IPS DF 4.7 (cell line): ENCODE results near the gene TCF7.

Source experiments
- DNase-seq: peaks from one replicate; pipeline ENCODE4 v3.0.0-alpha.2; 2013; ENCODE audit warnings: low spot score; ENCODE audit errors: extremely low read depth

The TCF7 gene

GRCh38 chr5:134177369-134178095, 63.1 kb downstream of the TCF7 start:
- no peak for DNase-seq

GRCh38 chr5:134178096-134178419, 63.6 kb downstream of the TCF7 start:
- DNase-seq: no peak

DNA sequence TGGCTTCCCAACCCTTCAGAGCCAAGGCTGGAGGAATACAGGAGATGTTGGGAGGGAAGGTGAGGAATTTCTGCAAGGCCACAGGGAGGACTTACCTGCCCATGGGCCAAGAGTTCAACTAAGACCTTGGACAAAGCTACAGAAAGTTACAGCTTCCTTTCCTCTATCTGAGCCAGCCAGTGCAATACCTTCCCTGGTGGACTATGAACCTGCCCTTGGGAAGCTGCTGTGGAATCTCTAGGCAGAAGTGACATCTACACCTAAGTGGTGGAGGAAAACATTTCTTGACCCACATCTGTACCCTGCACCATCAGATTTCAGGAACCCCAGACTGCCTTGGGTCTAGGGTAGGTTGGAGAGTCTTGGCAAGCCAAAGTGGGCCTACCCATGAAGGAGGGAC, 69.0 kb downstream of the TCF7 start:
- no peak for DNase-seq

DNA sequence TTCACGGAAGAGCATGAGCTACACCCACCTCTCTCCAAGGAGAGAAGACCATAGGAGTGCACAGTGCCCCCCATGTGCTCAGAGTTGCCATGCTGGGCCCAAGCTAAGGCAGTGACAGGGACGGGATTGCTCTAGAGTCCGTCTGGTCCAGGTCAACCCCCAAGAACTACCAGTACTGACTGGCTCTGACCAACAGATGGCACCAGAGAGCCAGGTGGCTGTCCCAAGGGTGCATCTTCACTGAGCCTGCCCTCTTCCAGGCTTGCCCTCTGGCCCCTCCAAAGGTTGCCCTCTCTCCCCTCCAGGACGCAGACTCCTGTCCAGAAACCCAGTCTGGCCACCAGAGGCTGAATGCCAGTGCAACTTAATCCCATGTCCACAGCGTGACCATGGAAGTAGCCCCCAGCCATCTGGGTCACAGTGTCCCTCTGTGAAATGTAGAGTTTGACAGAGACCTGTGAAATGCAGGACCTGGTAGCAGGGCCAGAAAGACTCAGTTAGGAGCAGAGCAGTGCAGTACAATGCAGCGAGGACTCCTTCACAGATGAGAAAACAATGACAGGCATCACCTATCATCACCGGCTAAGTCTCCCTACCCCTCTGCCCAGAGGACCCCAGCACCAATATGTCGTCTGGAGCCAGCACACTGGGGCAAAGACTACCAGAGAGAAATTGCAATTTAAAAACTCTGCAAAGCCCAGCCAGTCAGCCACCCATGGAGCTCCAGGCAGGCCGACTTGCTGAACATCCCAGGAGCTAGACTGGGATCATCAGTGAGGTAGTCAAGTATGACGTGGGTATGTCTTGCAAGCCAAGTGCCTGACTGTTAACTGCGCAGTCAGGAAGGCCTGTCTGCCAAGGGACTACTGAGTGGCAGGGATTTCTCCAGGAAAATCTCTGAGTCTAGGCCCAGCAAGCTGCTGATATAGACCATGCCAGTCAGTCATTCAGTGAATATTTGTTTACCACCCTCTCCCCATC, 70.0 kb downstream of the TCF7 start:
- peak; percentile 62 for DNase-seq

DNA sequence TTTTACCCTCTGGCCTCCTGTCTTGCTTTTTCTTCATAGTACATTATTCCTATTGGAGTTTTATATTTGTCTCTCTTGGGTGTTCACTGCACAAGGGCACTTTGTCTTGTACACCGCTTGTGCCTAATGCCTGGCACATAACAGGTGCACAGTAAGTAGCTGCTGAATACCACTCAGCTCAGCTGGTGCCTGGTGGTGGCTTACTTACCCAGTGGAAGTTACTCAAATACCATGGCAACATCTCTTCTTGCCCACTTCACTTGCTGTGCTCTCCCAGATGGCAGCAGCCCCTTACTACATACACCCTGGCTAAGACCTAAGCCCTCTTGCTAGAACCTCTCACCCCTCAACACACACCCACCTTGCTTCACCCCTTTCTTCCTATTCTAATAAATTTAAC, 73.6 kb downstream of the TCF7 start:
- DNase-seq: no peak

DNA sequence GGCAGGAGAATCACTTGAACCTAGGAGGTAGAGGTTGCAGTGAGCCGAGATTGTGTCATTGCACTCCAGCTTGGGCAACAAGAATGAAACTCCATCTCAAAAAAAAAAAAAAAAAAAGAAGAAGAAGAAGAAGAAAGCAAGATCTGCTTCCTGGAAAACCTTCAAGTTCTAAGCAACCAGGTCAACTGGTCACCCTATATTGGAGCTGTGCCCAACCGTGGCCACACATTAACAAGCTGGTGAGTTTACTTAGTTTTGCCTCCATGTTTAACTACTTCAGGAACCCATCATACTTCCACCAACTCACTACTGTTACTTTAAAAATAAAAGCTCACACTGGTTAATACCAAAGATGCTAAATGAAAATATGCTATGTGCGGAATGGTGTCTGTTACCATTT, 74.5 kb downstream of the TCF7 start:
- no peak for DNase-seq

DNA sequence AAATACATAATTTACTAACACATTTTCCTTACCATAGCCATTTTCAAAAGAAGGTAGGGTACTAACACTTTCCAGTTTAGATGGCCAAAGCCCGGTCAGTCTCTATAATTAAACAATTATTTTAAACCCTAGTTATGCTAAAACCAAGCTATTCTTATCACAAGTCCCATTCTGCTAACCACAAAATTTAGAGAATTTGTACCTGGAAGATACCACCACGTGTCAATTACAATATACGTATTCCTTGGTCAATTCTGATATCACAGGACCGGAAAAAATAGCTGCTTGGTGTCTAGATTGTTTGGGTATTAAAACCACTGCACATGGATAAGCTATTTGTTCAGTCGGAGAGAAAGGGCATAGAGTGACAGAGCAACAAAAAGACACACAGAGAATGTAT, 81.2 kb downstream of the TCF7 start:
- DNase-seq: no peak
